ENCODE measurements around the gene DSE. TPM values are rescaled to one million over a fixed set of nuclear protein-coding genes. Genes with fewer than 3 reads are reported as not detected.
A peak's percentile ranks its signal among the peaks of the same experiment; 100 is the strongest.

The DSE gene
- total RNA-seq, 3 donors from 2014 or later: 2.0 to 4.7 (median 3.4) TPM

DNA sequence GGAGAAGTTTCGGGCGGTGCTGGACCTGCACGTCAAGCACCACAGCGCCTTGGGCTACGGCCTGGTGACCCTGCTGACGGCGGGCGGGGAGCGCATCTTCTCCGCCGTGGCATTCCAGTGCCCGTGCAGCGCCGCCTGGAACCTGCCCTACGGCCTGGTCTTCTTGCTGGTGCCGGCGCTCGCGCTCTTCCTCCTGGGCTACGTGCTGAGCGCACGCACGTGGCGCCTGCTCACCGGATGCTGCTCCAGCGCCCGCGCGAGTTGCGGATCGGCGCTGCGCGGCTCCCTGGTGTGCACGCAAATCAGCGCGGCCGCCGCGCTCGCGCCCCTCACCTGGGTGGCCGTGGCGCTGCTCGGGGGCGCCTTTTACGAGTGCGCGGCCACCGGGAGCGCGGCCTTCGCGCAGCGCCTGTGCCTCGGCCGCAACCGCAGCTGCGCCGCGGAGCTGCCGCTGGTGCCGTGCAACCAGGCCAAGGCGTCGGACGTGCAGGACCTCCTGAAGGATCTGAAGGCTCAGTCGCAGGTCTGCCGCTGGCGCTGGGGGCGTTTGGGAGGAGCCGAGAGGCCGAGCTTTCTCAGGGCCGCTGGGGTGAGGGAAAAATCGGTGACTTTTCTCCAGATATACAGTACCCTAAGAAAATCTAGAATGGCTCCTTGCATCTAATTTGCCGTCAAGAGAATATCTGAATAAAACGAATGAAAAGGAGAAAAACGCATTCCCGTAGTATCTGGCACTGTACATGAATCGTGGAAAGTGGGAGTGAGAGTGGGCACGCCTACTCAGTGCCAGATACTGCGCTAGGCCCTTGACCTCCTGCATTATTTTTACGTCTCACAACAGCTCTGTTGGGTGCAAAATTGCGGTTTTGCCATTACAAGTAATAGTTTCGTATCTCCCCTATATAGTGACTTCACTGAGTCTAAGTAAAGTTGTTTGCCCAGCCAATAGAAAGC, 91.5 kb downstream of the DSE start:
- peak; percentile 80 to 91 for ATAC-seq
- DNase-seq: peak; percentile 40
- Mint-ChIP-seq H3K9me3 (no peaks in the 10 kb centered on the region), H3K36me3 (ENCODE audit: insufficient read depth) (no peaks in the 10 kb centered on the region), H3K4me3 (peak overlapping the region; percentile 52), H3K27me3 (ENCODE audit: low read depth) (peaks cover 41% of the 10 kb centered on the region), H3K4me1 (ENCODE audit: low read depth) (peaks cover 24% of the 10 kb centered on the region)

DNA sequence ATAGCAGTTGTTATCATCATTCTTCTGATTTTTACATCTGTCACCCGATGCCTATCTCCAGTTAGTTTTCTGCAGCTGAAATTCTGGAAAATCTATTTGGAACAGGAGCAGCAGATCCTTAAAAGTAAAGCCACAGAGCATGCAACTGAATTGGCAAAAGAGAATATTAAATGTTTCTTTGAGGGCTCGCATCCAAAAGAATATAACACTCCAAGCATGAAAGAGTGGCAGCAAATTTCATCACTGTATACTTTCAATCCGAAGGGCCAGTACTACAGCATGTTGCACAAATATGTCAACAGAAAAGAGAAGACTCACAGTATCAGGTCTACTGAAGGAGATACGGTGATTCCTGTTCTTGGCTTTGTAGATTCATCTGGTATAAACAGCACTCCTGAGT, 92.6 kb downstream of the DSE start:
- Mint-ChIP-seq H3K9me3 (no peaks in the 10 kb centered on the region), H3K4me1 (ENCODE audit: low read depth) (peaks cover 25% of the 10 kb centered on the region), H3K27me3 (ENCODE audit: low read depth) (peaks cover 41% of the 10 kb centered on the region), H3K4me3 (no peak overlapping the region), H3K36me3 (ENCODE audit: insufficient read depth) (no peaks in the 10 kb centered on the region)
- ATAC-seq (no peak), DNase-seq (no peak)

DNA sequence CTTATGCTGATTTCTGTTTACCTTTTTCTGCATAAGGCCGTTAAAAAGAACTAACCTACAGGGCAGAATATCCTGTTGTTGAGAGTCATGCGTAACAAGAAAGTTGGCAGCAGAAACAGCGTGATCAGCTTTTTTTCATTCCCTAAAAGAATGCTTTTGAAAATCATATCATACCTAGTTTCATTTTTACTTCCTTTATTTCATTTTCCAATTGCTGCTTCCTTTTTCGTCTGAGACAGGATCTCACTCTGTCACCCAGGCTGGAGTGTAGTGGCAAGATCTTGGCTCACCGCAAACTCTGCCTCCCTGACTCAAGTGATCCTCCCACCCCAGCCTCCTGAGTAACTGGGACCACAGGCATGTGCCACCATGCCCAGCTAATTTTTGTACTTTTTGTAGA, 94.5 kb downstream of the DSE start:
- Mint-ChIP-seq H3K27me3 (ENCODE audit: low read depth) (peaks cover 31% of the 10 kb centered on the region), H3K4me1 (ENCODE audit: low read depth) (peaks cover 25% of the 10 kb centered on the region), H3K36me3 (ENCODE audit: insufficient read depth) (no peaks in the 10 kb centered on the region), H3K9me3 (no peaks in the 10 kb centered on the region), H3K4me3 (no peak overlapping the region)
- DNase-seq (no peak), ATAC-seq (no peak)

DNA sequence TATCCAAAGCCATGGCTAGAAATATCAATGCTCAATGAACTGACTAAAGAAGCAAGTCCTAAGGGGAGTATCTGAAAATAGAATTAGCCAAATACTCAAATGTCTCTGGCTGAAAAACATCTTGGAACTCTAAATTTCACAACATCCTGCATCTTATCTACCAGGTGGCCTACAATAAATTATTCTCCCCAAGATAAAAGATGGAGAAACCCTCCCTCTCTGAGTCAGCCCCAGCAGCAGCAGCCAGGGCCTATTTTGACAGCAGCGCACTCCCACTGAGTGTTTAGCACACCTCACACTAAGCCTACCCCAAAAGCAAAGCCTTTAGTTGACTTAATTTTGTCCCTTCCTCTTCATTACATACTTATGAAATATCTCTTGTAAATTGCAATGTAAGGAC, 96.3 kb downstream of the DSE start:
- Mint-ChIP-seq H3K4me1 (ENCODE audit: low read depth) (peaks cover 15% of the 10 kb centered on the region), H3K27me3 (ENCODE audit: low read depth) (peaks cover 19% of the 10 kb centered on the region), H3K36me3 (ENCODE audit: insufficient read depth) (no peaks in the 10 kb centered on the region), H3K4me3 (no peak overlapping the region), H3K9me3 (no peaks in the 10 kb centered on the region)
- DNase-seq (no peak), ATAC-seq (no peak)

DNA sequence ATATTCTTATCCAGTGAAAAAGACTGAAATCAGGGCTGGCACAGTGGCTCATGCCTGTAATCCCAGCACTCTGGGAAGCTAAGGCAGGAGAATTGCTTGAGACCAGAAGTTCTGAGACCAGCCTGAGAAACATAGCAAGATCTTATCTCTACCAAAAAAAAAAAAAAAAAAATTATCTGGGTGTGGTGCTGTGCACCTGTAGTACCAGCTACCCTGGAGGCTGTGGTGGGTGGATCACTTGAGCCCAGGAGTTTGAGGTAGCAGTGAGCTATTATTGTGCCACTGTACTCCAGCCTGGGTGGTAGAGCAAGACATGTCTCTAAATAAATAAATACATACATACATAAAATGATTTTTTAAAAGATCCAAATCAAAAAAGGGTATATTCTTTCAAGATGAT, 96.8 kb downstream of the DSE start:
- Mint-ChIP-seq H3K4me1 (ENCODE audit: low read depth) (peaks cover 14% of the 10 kb centered on the region), H3K36me3 (ENCODE audit: insufficient read depth) (no peaks in the 10 kb centered on the region), H3K9me3 (no peaks in the 10 kb centered on the region), H3K27me3 (ENCODE audit: low read depth) (peaks cover 21% of the 10 kb centered on the region), H3K4me3 (no peak overlapping the region)
- no peak for DNase-seq
- no peak for ATAC-seq

DNA sequence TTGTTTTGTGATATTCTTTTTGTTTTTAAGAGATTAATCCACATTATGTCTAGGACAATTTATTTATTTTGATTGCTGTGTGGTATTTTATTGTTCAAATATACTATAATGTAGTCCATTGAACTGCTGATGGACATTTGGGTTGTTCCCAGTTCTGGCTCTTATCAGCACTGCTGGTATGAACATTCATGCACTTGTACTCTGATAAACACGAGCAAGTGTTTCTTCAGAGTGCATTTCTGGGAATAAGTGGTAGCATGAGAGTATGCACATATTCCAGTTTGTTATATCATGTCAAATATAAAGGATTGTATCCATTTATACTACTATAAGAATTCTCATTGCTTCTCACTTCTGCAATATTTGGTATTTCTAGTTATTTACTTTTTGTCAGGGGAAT, 97.5 kb downstream of the DSE start:
- ATAC-seq (no peak), DNase-seq (no peak)
- H3K4me1 Mint-ChIP-seq (ENCODE audit: low read depth): peaks cover 10% of the 10 kb centered on the region
- no peaks in the 10 kb centered on the region for H3K9me3 Mint-ChIP-seq
- no peaks in the 10 kb centered on the region for H3K36me3 Mint-ChIP-seq (ENCODE audit: insufficient read depth)
- no peak overlapping the region for H3K4me3 Mint-ChIP-seq
- H3K27me3 Mint-ChIP-seq (ENCODE audit: low read depth): peaks cover 16% of the 10 kb centered on the region

DNA sequence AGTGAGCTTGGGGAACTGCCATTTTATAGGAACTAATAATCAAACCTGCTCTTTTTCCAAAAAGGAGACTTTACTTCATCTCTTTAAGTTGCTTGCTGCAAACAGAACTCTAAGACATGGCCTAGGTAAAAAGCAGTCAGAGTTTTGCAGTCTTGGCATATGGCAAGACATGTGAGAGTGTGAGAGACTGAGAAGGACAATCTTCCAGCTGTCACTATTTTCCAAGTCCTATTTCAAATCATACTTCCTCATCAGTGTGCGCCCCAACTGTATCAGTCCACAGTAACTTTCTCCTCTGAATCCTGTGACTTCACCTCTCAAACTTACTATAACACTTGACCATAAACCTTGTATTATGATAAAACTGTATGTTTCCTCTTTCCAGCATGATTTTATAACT, 100.8 kb downstream of the DSE start:
- no peaks in the 10 kb centered on the region for H3K36me3 Mint-ChIP-seq (ENCODE audit: insufficient read depth)
- no peak for DNase-seq
- no peak for ATAC-seq
- H3K4me3 Mint-ChIP-seq: no peak overlapping the region
- peaks cover 5% of the 10 kb centered on the region for H3K27me3 Mint-ChIP-seq (ENCODE audit: low read depth)
- H3K4me1 Mint-ChIP-seq (ENCODE audit: low read depth): peaks cover 20% of the 10 kb centered on the region
- H3K9me3 Mint-ChIP-seq: no peaks in the 10 kb centered on the region

DNA sequence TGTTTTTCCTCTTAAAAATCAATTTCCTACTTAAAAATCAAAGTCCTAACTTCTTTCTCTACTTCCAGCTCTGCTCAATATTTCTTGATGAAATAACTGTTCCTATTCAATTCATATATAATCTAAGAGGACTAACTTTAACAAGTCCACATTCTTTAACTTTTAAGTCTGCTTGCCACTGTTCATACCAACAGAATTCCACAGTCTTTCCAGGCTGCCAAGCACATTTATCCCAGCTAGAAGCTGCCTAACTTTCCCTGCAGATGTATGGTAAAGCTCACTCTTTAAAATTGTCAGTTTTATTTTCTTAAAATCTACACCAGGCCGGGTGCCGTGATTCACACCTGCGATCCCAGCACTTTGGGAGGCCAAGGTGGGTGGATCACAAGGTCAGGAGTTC, 102.0 kb downstream of the DSE start:
- H3K9me3 Mint-ChIP-seq: no peaks in the 10 kb centered on the region
- peaks cover 21% of the 10 kb centered on the region for H3K4me1 Mint-ChIP-seq (ENCODE audit: low read depth)
- peaks cover 5% of the 10 kb centered on the region for H3K27me3 Mint-ChIP-seq (ENCODE audit: low read depth)
- DNase-seq (no peak), ATAC-seq (no peak)
- H3K4me3 Mint-ChIP-seq: no peak overlapping the region
- no peaks in the 10 kb centered on the region for H3K36me3 Mint-ChIP-seq (ENCODE audit: insufficient read depth)

DNA sequence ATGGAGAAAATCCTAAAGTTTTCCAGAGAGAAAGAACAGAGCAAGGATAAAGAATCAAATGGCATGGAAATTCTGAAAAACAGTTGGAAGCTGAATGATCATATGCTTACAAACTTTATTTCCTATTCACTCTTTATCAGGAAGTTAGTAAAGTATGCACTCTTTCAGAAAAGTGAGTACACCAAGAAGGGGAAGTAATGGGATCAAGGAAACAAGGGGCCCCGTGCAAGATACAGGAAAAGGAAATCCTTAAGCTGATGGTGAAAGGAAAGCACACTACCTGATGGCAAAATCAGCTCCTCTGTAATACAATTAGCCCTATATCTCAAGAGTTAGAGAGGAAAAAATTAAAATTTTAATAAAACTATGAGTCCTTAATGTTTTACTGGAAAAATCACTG, 104.4 kb downstream of the DSE start:
- H3K27me3 Mint-ChIP-seq (ENCODE audit: low read depth): peaks cover 5% of the 10 kb centered on the region

DNA sequence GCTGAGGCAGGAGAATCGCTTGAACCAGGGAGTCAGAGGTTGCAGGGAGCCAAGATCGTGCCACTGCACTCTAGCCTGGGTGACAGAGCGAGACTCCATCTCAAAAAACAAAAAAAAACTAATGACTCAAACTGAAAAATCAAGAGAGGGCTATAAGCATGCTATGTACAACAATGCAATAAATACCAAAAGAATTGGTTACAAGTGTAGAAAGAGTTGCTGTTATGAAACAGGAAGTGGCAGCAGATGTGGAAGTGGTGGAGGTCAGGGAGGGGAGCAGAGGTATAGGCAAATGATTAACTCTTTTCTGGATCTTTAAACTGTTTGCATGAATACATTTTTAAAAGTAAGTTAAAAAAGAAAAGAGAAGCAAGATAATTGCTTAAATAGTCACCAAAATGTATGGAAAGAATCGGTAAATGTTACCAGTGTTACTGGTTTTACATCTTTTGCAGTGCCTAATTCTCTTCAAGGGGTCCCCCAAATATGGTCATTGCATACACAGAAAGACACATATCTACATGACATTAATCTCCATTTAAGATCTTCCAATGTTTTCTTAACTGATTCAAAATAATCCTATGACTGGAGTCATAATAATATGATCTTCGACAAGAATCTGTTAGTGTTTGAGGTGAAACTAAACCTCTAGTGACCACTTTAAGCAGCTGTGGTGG, 105.4 kb downstream of the DSE start:
- H3K36me3 Mint-ChIP-seq (ENCODE audit: insufficient read depth): no peaks in the 10 kb centered on the region
- no peak for DNase-seq
- H3K4me1 Mint-ChIP-seq (ENCODE audit: low read depth): peaks cover 21% of the 10 kb centered on the region
- H3K27me3 Mint-ChIP-seq (ENCODE audit: low read depth): peaks cover 5% of the 10 kb centered on the region
- ATAC-seq: peak; percentile 71 to 88
- no peaks in the 10 kb centered on the region for H3K9me3 Mint-ChIP-seq
- peak overlapping the region; percentile 17 for H3K4me3 Mint-ChIP-seq

More for the DNA sequence above, 104.4 kb downstream of the DSE start:
- H3K9me3 Mint-ChIP-seq: no peaks in the 10 kb centered on the region
- no peak overlapping the region for H3K4me3 Mint-ChIP-seq
- H3K4me1 Mint-ChIP-seq (ENCODE audit: low read depth): peaks cover 21% of the 10 kb centered on the region
- ATAC-seq (no peak), DNase-seq (no peak)
- no peaks in the 10 kb centered on the region for H3K36me3 Mint-ChIP-seq (ENCODE audit: insufficient read depth)

DNA sequence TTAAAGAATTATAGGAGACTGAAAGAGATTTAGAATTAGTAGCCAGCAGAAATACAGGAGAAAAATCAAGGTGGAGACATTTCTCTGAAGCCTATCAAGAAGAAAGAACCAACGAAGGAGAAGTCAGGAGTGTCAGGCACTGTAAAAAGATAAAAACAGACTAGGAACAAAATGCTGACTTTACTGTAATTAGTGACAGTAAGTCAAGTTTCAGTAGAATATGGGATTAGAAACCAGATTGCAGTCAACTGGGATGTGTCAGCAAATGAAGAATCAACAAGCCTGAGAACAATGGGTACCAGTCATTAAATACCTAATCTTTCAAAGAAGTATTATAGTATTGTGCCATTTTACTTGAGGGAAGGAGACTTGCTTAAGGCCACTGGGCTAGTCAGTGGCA, 112.0 kb downstream of the DSE start:
- no peak for DNase-seq
- Mint-ChIP-seq H3K4me1 (ENCODE audit: low read depth) (no peaks in the 10 kb centered on the region), H3K27me3 (ENCODE audit: low read depth) (peaks cover 17% of the 10 kb centered on the region), H3K36me3 (ENCODE audit: insufficient read depth) (no peaks in the 10 kb centered on the region), H3K4me3 (no peak overlapping the region), H3K9me3 (no peaks in the 10 kb centered on the region)
- no peak for ATAC-seq

DNA sequence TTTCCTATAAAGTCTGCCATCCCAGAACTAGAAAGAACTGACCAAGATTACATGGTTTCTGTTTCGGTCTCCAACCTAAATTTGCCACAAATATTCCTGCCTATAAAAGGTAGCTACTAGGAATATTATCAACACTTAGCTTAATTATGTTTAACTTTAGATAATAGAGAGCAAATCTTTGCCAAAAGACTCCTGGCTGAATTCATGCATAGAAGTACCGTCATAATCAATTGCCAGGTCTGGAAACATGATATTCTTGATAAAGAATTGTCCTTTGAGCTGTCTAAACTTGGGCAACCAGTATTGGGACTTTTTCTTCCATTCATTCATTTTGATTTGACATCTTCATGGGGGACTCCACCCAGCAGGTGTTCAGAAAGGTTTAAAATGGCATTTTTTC, 112.9 kb downstream of the DSE start:
- ATAC-seq (no peak), DNase-seq (no peak)
- H3K4me1 Mint-ChIP-seq (ENCODE audit: low read depth): no peaks in the 10 kb centered on the region
- peaks cover 20% of the 10 kb centered on the region for H3K27me3 Mint-ChIP-seq (ENCODE audit: low read depth)
- H3K36me3 Mint-ChIP-seq (ENCODE audit: insufficient read depth): no peaks in the 10 kb centered on the region
- no peak overlapping the region for H3K4me3 Mint-ChIP-seq
- no peaks in the 10 kb centered on the region for H3K9me3 Mint-ChIP-seq

DNA sequence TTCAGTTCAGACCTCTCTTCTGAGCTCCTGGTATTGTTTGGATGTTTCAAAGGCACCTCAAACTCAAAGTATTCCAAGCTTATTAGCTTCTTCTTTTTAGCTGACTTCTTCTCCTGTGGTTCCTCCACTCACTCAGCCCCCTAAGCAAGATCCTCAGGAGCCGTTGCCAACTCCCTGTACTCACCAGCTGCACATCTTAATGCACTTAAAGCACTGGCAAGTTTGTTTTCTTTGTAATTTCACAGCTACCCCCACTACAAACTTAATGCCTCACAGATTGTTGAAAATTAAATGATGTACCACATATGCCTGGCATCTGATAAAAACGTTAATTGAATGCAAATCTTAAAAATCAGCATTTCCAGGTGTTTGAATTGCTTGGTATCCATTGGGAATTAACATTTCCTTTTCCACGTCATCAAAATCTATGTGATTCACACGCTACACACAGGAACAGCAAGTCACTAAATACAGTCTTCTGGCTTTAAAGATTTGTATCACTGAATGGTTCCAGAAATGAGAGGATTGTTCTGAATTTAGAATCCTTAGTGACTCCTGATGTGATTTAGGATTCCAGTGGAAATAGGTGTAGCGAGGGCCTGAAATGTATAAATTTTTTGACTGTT, 114.9 kb downstream of the DSE start:
- no peaks in the 10 kb centered on the region for H3K9me3 Mint-ChIP-seq
- H3K36me3 Mint-ChIP-seq (ENCODE audit: insufficient read depth): no peaks in the 10 kb centered on the region
- ATAC-seq (no peak), DNase-seq (no peak)
- peaks cover 27% of the 10 kb centered on the region for H3K27me3 Mint-ChIP-seq (ENCODE audit: low read depth)
- H3K4me3 Mint-ChIP-seq: no peak overlapping the region
- H3K4me1 Mint-ChIP-seq (ENCODE audit: low read depth): no peaks in the 10 kb centered on the region

DNA sequence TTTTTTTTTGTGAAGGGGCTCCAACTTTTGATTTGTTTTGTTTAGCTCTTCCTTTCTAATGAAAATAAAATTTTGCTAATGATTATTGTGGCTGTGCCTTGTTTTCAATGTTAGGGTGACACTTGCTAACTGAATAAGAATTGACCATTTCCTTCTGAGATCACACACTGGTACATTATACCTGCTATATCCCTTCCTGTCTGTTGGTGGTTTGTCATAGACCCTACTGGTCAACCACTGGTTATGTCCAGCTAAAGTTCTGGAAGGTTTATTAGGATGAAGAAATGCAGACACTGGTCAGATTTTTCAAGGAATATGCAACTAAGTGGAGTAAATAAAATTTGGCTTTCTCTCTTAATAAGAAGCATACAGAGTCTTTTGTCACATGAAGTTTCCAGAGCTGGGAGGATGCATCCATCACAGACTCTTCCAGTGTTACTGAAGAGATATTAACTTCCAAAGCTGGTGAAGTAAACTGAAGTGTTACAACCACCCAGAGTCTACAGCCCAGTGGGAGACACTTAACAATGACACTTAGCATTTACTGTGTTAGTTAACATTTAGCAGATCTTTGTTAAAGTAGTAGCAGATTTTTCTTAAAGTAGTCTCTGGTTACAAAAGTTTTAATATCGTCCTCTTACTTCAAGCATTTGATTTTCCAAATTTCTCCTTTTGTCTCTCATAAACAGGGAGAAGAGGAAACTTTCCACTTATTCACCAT, 121.0 kb downstream of the DSE start:
- no peak for ATAC-seq
- no peak for DNase-seq
- H3K36me3 Mint-ChIP-seq (ENCODE audit: insufficient read depth): no peaks in the 10 kb centered on the region
- no peak overlapping the region for H3K4me3 Mint-ChIP-seq
- H3K27me3 Mint-ChIP-seq (ENCODE audit: low read depth): peaks cover 15% of the 10 kb centered on the region
- peaks cover 5% of the 10 kb centered on the region for H3K9me3 Mint-ChIP-seq
- H3K4me1 Mint-ChIP-seq (ENCODE audit: low read depth): no peaks in the 10 kb centered on the region
